Smooth muscle cell (in vitro differentiated cells): ENCODE results near the gene TINAG. TPM values are rescaled to one million over a fixed set of nuclear protein-coding genes. Genes with fewer than 3 reads are reported as not detected.
"Not testable (repeated sequence)": the region's sequence is repeated elsewhere in the genome, so short reads cannot be mapped to it uniquely, and the experiment has no call there.

ENCODE experiments used
- DNase-seq: peaks from one replicate; lab custom pipeline; 2025; ENCODE audit not compliant: unreplicated experiment; lab: John Stamatoyannopoulos, UW
- H2AFZ ChIP-seq: fragments of 200-600 bp; sonication (generic); 2 replicates; pipeline ENCODE4 v1.6.0; 2016; ENCODE audit warnings: antibody characterized with exemption, low read depth, mild to moderate bottlenecking
- H3F3A ChIP-seq: fragments of 200-600 bp; sonication (generic); 2 replicates; pipeline ENCODE4 v1.6.0; 2017; ENCODE audit warnings: antibody characterized with exemption, low read depth
- H3K27ac ChIP-seq: fragments of 200-600 bp; sonication (generic); 2 replicates; pipeline ENCODE4 v1.5.1; 2016; ENCODE audit warnings: low read depth, mild to moderate bottlenecking
- H3K27me3 ChIP-seq: fragments of 200-600 bp; sonication (generic); 2 replicates; pipeline ENCODE4 v1.6.1; 2016; ENCODE audit warnings: low read depth, mild to moderate bottlenecking
- H3K36me3 ChIP-seq: fragments of 200-600 bp; sonication (generic); 2 replicates; pipeline ENCODE4 v1.5.1; 2016; ENCODE audit warnings: low read depth
- H3K4me1 ChIP-seq: fragments of 200-600 bp; sonication (generic); 2 replicates; pipeline ENCODE4 v1.5.1; 2016; ENCODE audit warnings: low read depth
- H3K4me2 ChIP-seq: fragments of 200-600 bp; sonication (generic); 2 replicates; pipeline ENCODE4 v1.6.0; 2016; ENCODE audit warnings: mild to moderate bottlenecking
- H3K4me3 ChIP-seq: fragments of 200-600 bp; sonication (generic); 2 replicates; pipeline ENCODE4 v1.5.1; 2016; ENCODE audit warnings: mild to moderate bottlenecking
- H3K79me2 ChIP-seq: fragments of 200-600 bp; sonication (generic); 2 replicates; pipeline ENCODE4 v1.6.0; 2016; ENCODE audit warnings: low read depth, mild to moderate bottlenecking
- H3K9ac ChIP-seq: fragments of 200-600 bp; sonication (generic); 2 replicates; pipeline ENCODE4 v1.6.0; 2016; ENCODE audit warnings: low read depth
- H3K9me3 ChIP-seq: fragments of 200-600 bp; sonication (generic); replicated peaks from 2 replicates; pipeline ENCODE4 v1.5.1; 2016; ENCODE audit warnings: low read depth
- H4K20me1 ChIP-seq: fragments of 200-600 bp; sonication (generic); 2 replicates; pipeline ENCODE4 v1.6.0; 2016; ENCODE audit warnings: low read depth
- whole genome bisulfite sequencing: methylation state at CpG from one replicate; pipeline ENCODE4 v1.1.7; 2016; ENCODE audit warnings: low lambda C conversion rate; 5-methylcytosine and 5-hydroxymethylcytosine counted together
- polyA plus RNA-seq: library from polyadenylated mRNA; unstranded; fragments of >200 nt; fragmentation: Nextera tagmentation; extraction: Ambion mirVana; gene quantifications from 2 replicates; pipeline ENCODE4 v1.2.1, GENCODE V29; 2016
- total RNA-seq: library from RNA; depleted of rRNA; stranded (reverse); fragments of >200 nt; gene quantifications from 2 replicates; pipeline ENCODE4 v1.2.3, GENCODE V29; 2014
- TF ChIP-seq, protein P1 (sequence below): fragments of 200-600 bp; sonication (generic); IDR thresholded peaks from 2 replicates; pipeline ENCODE4 v1.5.1; 2017; ENCODE audit warnings: borderline replicate concordance, mild to moderate bottlenecking, antibody characterized with exemption; ENCODE audit not compliant: insufficient read depth, poor library complexity, severe bottlenecking

TINAG gene
- total and polyA plus RNA-seq, 2 experiments from 2014 or later, result not detected

DNA sequence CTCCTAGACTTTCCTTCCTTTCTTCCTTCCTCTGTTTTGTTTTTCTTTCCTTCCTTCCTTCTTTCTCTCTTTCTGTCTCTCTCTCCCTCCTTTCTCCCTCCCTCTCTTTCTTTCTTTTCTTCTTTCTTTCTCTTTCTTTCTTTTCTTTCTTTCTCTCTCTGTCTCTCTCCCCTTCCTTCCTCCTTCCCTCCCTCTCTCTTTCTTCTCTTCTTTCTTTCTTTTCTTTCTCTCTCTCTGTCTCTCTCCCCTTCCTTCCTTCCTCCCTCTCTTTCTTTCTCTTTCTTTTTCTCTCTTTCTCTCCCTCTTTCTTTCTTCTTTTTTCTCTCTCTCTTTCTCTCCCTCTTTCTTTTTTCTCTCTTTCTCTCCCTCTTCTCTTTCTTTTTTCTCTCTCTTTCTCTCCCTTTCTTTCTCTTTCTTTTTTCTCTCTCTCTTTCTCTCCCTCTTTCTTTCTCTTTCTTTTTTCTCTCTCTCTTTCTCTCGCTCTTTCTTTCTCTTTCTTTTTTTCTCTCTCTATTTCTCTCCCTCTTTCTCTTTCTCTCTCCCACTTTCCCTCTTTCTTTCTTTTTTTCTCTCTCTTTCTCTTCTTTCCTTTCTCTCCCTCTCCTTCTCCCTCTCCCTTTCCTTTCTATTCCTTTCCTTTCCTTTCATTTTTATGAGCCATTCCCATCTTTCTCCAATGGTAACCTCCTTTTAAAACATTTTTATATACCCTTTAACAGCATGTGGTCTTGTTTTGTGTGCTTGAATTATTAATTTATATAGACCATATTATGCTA, 2.3 kb downstream of the TINAG start:
- H3K4me1 ChIP-seq, result no peaks in the 10 kb centered on the region
- H3K9me3 ChIP-seq, result no peaks in the 10 kb centered on the region
- no peaks in the 10 kb centered on the region for H3K36me3 ChIP-seq
- H3K4me2 ChIP-seq, result no peak overlapping the region
- H2AFZ ChIP-seq, result peak overlapping the region; percentile 54
- no peaks in the 10 kb centered on the region for H3K27me3 ChIP-seq
- H4K20me1 ChIP-seq, result no peaks in the 10 kb centered on the region
- H3K27ac ChIP-seq, result no peak overlapping the region
- TF ChIP-seq, protein P1, sequence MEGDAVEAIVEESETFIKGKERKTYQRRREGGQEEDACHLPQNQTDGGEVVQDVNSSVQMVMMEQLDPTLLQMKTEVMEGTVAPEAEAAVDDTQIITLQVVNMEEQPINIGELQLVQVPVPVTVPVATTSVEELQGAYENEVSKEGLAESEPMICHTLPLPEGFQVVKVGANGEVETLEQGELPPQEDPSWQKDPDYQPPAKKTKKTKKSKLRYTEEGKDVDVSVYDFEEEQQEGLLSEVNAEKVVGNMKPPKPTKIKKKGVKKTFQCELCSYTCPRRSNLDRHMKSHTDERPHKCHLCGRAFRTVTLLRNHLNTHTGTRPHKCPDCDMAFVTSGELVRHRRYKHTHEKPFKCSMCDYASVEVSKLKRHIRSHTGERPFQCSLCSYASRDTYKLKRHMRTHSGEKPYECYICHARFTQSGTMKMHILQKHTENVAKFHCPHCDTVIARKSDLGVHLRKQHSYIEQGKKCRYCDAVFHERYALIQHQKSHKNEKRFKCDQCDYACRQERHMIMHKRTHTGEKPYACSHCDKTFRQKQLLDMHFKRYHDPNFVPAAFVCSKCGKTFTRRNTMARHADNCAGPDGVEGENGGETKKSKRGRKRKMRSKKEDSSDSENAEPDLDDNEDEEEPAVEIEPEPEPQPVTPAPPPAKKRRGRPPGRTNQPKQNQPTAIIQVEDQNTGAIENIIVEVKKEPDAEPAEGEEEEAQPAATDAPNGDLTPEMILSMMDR, result no peak
- DNase-seq, result no peak
- H3K4me3 ChIP-seq, result no peak overlapping the region
- no peaks in the 10 kb centered on the region for H3F3A ChIP-seq
- no peaks in the 10 kb centered on the region for H3K79me2 ChIP-seq
- WGBS, result 80% methylated on average over 1 of the region's 1 CpG
- no peak overlapping the region for H3K9ac ChIP-seq

DNA sequence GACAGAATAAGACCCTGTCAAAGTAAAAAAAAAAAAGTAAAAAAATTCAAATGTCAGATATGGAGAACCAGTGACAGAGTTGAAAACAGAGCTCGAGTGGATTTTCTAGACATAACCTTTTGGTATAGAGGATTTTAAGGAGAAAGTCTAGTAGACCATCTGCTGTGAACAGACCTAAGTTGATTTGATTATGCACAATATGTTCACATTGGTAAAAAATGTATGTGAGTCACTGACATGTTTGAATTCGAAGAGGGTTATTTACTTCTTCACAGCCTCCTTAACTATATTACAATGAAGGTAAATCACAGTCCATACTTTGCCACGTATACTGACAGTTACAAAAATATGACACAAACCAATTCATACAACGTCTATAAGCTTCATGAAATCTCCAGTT, 7.4 kb downstream of the TINAG start:
- no peaks in the 10 kb centered on the region for H3K4me1 ChIP-seq
- H3F3A ChIP-seq, result no peaks in the 10 kb centered on the region
- no peak overlapping the region for H3K27ac ChIP-seq
- no peaks in the 10 kb centered on the region for H4K20me1 ChIP-seq
- TF ChIP-seq, protein P1, result no peak
- no peaks in the 10 kb centered on the region for H3K79me2 ChIP-seq
- no peak for DNase-seq
- H3K4me2 ChIP-seq, result no peak overlapping the region
- 94% methylated on average over 4 of the region's 4 CpGs for WGBS
- H3K9me3 ChIP-seq, result no peaks in the 10 kb centered on the region
- H3K27me3 ChIP-seq, result no peaks in the 10 kb centered on the region
- H3K9ac ChIP-seq, result no peak overlapping the region
- no peak overlapping the region for H3K4me3 ChIP-seq
- no peaks in the 10 kb centered on the region for H3K36me3 ChIP-seq
- H2AFZ ChIP-seq, result no peak overlapping the region

DNA sequence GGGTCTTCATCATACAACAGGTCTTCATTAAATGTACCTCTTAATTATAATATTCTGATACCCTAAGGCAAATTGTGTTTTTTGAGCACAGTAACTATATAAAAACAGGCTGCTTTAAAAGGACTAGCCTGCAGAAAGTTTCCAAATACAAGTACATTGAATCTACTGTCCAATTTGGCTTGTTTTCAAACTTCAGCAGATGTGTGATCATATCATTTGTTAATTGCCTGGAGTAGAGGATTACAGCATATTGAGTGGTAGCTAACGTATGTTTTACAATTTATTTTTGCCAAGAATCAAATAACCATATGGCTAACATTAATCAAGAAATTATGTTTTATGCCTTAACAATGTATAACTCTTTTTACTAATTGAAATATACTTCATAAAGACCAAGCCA, 12.6 kb downstream of the TINAG start:
- Histone ChIP-seq H3K27ac (no peak overlapping the region), H3K9ac (no peak overlapping the region), H3K36me3 (no peaks in the 10 kb centered on the region), H3K4me2 (no peak overlapping the region), H3K27me3 (no peaks in the 10 kb centered on the region), H3F3A (no peaks in the 10 kb centered on the region), H3K79me2 (no peaks in the 10 kb centered on the region), H2AFZ (no peak overlapping the region), H4K20me1 (no peaks in the 10 kb centered on the region), H3K4me3 (no peak overlapping the region), H3K4me1 (no peaks in the 10 kb centered on the region), H3K9me3 (no peaks in the 10 kb centered on the region)
- no peak for DNase-seq
- TF ChIP-seq, protein P1, result no peak
- WGBS, result 86% methylated on average over 1 of the region's 1 CpG

DNA sequence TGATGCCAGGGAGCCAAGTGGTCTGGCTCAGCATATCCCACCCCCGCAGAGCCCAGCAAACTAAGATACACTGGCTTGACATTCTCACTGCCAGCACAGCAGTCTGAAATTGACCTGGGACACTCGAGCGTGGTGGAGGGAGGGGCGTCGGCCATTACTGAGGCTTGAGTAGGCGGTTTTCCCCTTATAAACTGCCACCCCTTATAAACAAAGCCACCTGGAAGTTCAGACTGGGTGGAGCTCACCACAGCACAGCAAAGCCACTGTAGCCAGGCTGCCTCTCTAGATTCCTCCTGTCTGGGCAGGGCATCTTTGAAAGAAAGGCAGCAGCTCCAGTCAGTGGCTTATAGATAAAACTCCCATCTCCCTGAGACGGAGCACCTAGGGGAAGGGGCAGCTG, 19.4 kb downstream of the TINAG start:
- no peak overlapping the region for H3K27ac ChIP-seq
- H2AFZ ChIP-seq, result no peak overlapping the region
- H3K9me3 ChIP-seq, result no peaks in the 10 kb centered on the region
- no peaks in the 10 kb centered on the region for H3K4me1 ChIP-seq
- DNase-seq, result no peak
- no peak overlapping the region for H3K4me2 ChIP-seq
- no peaks in the 10 kb centered on the region for H3K27me3 ChIP-seq
- 84% methylated on average over 7 of the region's 7 CpGs for WGBS
- TF ChIP-seq, protein P1, result no peak
- H3F3A ChIP-seq, result no peaks in the 10 kb centered on the region
- no peak overlapping the region for H3K4me3 ChIP-seq
- H4K20me1 ChIP-seq, result no peaks in the 10 kb centered on the region
- no peaks in the 10 kb centered on the region for H3K36me3 ChIP-seq
- H3K79me2 ChIP-seq, result no peaks in the 10 kb centered on the region
- no peak overlapping the region for H3K9ac ChIP-seq

DNA sequence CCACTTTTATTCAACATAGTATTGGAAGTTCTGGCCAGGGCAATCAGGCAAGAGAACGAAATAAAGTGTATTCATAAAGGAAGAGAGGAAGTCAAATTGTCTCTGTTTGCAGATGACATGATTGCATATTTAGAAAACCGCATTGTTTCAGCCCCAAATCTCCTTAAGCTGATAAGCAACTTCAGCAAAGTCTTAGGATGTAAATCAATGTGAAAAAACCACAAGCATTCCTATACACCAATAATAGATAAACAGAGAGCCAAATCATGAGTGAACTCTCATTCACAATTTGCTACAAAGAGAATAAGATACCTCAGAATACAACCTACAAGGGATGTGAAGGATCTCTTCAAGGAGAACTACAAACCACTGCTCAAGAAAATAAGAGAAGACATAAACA, 23.3 kb downstream of the TINAG start:
- not testable (repeated sequence) for DNase-seq, H3K27ac ChIP-seq, H3K9me3 ChIP-seq, H2AFZ ChIP-seq, H3K4me2 ChIP-seq, H3K4me1 ChIP-seq, H4K20me1 ChIP-seq, H3K4me3 ChIP-seq, H3K36me3 ChIP-seq, H3K27me3 ChIP-seq, H3F3A ChIP-seq, H3K9ac ChIP-seq, H3K79me2 ChIP-seq
- WGBS, result 75% methylated on average over 2 of the region's 2 CpGs
